ENCODE measurements around the gene RYR3.
"Not testable (repeated sequence)": the region's sequence is repeated elsewhere in the genome, so short reads cannot be mapped to it uniquely, and the experiment has no call there.

The RYR3 gene

GRCh38 chr15:33587773-33588172, 277.0 kb downstream of the RYR3 start:
- WGBS, 2 donors (ENCODE audit: extremely low coverage in 2 of 2, insufficient read length in 2 of 2, insufficient replicate concordance in 1 of 2): no CpG with 5 or more reads among the region's 2 CpGs
- Histone ChIP-seq H4K8ac (ENCODE audit: low read depth, low read length) (no peak overlapping the region), H3K23ac (ENCODE audit: low read depth, low read length, poor library complexity) (no peak overlapping the region), H2AFZ (ENCODE audit: low read length) (no peak overlapping the region), H2BK12ac (ENCODE audit: low read length) (no peak overlapping the region), H3K4me1 (ENCODE audit: control insufficient read depth in 2 of 2, insufficient read depth in 1 of 2, low read depth in 1 of 2, low read length in 2 of 2) (peaks cover 0 to 3% of the 10 kb centered on the region in 2 donors), H3K4ac (ENCODE audit: low read length) (no peak overlapping the region), H3K9ac (ENCODE audit: low read depth, low read length, poor library complexity) (no peak overlapping the region), H3K14ac (ENCODE audit: low read length) (no peak overlapping the region), H3K18ac (ENCODE audit: low read length) (no peak overlapping the region), H3K4me3 (ENCODE audit: low read length in 2 of 2) (no peak overlapping the region), H3K36me3 (replicated peaks in 1 of 2; ENCODE audit: control insufficient read depth in 2 of 2, insufficient read depth in 2 of 2, low read length in 2 of 2) (no peaks in the 10 kb centered on the region), H2BK5ac (ENCODE audit: low read length) (no peak overlapping the region), H3K27ac (replicated peaks; ENCODE audit: low read length) (no peak overlapping the region), H3K4me2 (ENCODE audit: insufficient read depth, low read length, poor library complexity, severe bottlenecking) (no peak overlapping the region), H2BK120ac (ENCODE audit: low read depth, low read length) (no peak overlapping the region), H2BK15ac (ENCODE audit: low read length) (no peak overlapping the region), H3K9me3 (replicated peaks in 1 of 2; ENCODE audit: control insufficient read depth in 2 of 2, insufficient read depth in 1 of 2, low read depth in 1 of 2, low read length in 2 of 2) (no peaks in the 10 kb centered on the region), H3K79me1 (ENCODE audit: low read depth, low read length) (no peaks in the 10 kb centered on the region), H3K27me3 (ENCODE audit: control insufficient read depth in 3 of 3, insufficient read depth in 3 of 3, low read depth in 1 of 3, low read length in 3 of 3) (no peaks in the 10 kb centered on the region), H2AK5ac (ENCODE audit: low read depth, low read length) (no peak overlapping the region), H4K91ac (ENCODE audit: low read depth, low read length, poor library complexity) (no peak overlapping the region)
- no peak for DNase-seq (ENCODE audit: low spot score)

GRCh38 chr15:33592864-33593263, 282.1 kb downstream of the RYR3 start:
- Histone ChIP-seq H3K27me3 (ENCODE audit: control insufficient read depth in 3 of 3, insufficient read depth in 3 of 3, low read depth in 1 of 3, low read length in 3 of 3) (no peaks in the 10 kb centered on the region), H2AFZ (ENCODE audit: low read length) (no peak overlapping the region), H3K36me3 (replicated peaks in 1 of 2; ENCODE audit: control insufficient read depth in 2 of 2, insufficient read depth in 2 of 2, low read length in 2 of 2) (no peaks in the 10 kb centered on the region), H2BK5ac (ENCODE audit: low read length) (no peak overlapping the region), H3K14ac (ENCODE audit: low read length) (no peak overlapping the region), H3K4me2 (ENCODE audit: insufficient read depth, low read length, poor library complexity, severe bottlenecking) (no peak overlapping the region), H3K27ac (replicated peaks; ENCODE audit: low read length) (no peak overlapping the region), H2BK15ac (ENCODE audit: low read length) (no peak overlapping the region), H2BK12ac (ENCODE audit: low read length) (no peak overlapping the region), H3K4me3 (ENCODE audit: low read length in 2 of 2) (no peak overlapping the region), H4K8ac (ENCODE audit: low read depth, low read length) (no peak overlapping the region), H3K4me1 (ENCODE audit: control insufficient read depth in 2 of 2, insufficient read depth in 1 of 2, low read depth in 1 of 2, low read length in 2 of 2) (no peaks in the 10 kb centered on the region), H4K91ac (ENCODE audit: low read depth, low read length, poor library complexity) (no peak overlapping the region), H3K9ac (ENCODE audit: low read depth, low read length, poor library complexity) (no peak overlapping the region), H3K9me3 (replicated peaks in 1 of 2; ENCODE audit: control insufficient read depth in 2 of 2, insufficient read depth in 1 of 2, low read depth in 1 of 2, low read length in 2 of 2) (no peaks in the 10 kb centered on the region), H3K4ac (ENCODE audit: low read length) (no peak overlapping the region), H3K23ac (ENCODE audit: low read depth, low read length, poor library complexity) (no peak overlapping the region), H2AK5ac (ENCODE audit: low read depth, low read length) (no peak overlapping the region), H3K18ac (ENCODE audit: low read length) (no peak overlapping the region), H2BK120ac (ENCODE audit: low read depth, low read length) (no peak overlapping the region), H3K79me1 (ENCODE audit: low read depth, low read length) (no peaks in the 10 kb centered on the region)
- no peak for DNase-seq (ENCODE audit: low spot score)
- WGBS, 2 donors (ENCODE audit: extremely low coverage in 2 of 2, insufficient read length in 2 of 2, insufficient replicate concordance in 1 of 2): no CpG with 5 or more reads among the region's 5 CpGs

- WGBS, 2 donors (ENCODE audit: extremely low coverage in 2 of 2, insufficient read length in 2 of 2, insufficient replicate concordance in 1 of 2): no CpG with 5 or more reads among the region's 4 CpGs
- not testable (repeated sequence) for H4K8ac ChIP-seq (ENCODE audit: low read depth, low read length); H3K4me2 ChIP-seq (ENCODE audit: insufficient read depth, low read length, poor library complexity, severe bottlenecking); H2BK120ac ChIP-seq (ENCODE audit: low read depth, low read length); H4K91ac ChIP-seq (ENCODE audit: low read depth, low read length, poor library complexity); H3K27ac ChIP-seq (replicated peaks; ENCODE audit: low read length); H3K36me3 ChIP-seq (replicated peaks in 1 of 2; ENCODE audit: control insufficient read depth in 2 of 2, insufficient read depth in 2 of 2, low read length in 2 of 2); H3K9me3 ChIP-seq (replicated peaks in 1 of 2; ENCODE audit: control insufficient read depth in 2 of 2, insufficient read depth in 1 of 2, low read depth in 1 of 2, low read length in 2 of 2); H3K27me3 ChIP-seq (ENCODE audit: control insufficient read depth in 3 of 3, insufficient read depth in 3 of 3, low read depth in 1 of 3, low read length in 3 of 3); H3K4me3 ChIP-seq (ENCODE audit: low read length in 2 of 2); H2AK5ac ChIP-seq (ENCODE audit: low read depth, low read length); H2BK12ac ChIP-seq (ENCODE audit: low read length); H2AFZ ChIP-seq (ENCODE audit: low read length); H3K79me1 ChIP-seq (ENCODE audit: low read depth, low read length); H2BK5ac ChIP-seq (ENCODE audit: low read length); H2BK15ac ChIP-seq (ENCODE audit: low read length); H3K4me1 ChIP-seq (ENCODE audit: control insufficient read depth in 2 of 2, insufficient read depth in 1 of 2, low read depth in 1 of 2, low read length in 2 of 2); DNase-seq (ENCODE audit: low spot score); H3K14ac ChIP-seq (ENCODE audit: low read length); H3K9ac ChIP-seq (ENCODE audit: low read depth, low read length, poor library complexity); H3K18ac ChIP-seq (ENCODE audit: low read length); H3K4ac ChIP-seq (ENCODE audit: low read length); H3K23ac ChIP-seq (ENCODE audit: low read depth, low read length, poor library complexity)
Measured at GRCh38 chr15:33598382-33598781, 287.6 kb downstream of the RYR3 start.

- no peak overlapping the region for H4K8ac ChIP-seq (ENCODE audit: low read depth, low read length)
- H3K14ac ChIP-seq (ENCODE audit: low read length): no peak overlapping the region
- no peak overlapping the region for H2BK15ac ChIP-seq (ENCODE audit: low read length)
- H3K9ac ChIP-seq (ENCODE audit: low read depth, low read length, poor library complexity): no peak overlapping the region
- no peak overlapping the region for H3K4me3 ChIP-seq (ENCODE audit: low read length in 2 of 2)
- no peak overlapping the region for H2AK5ac ChIP-seq (ENCODE audit: low read depth, low read length)
- H3K4me1 ChIP-seq (ENCODE audit: control insufficient read depth in 2 of 2, insufficient read depth in 1 of 2, low read depth in 1 of 2, low read length in 2 of 2): no peaks in the 10 kb centered on the region
- H3K4me2 ChIP-seq (ENCODE audit: insufficient read depth, low read length, poor library complexity, severe bottlenecking): no peak overlapping the region
- H3K23ac ChIP-seq (ENCODE audit: low read depth, low read length, poor library complexity): no peak overlapping the region
- H3K27me3 ChIP-seq (ENCODE audit: control insufficient read depth in 3 of 3, insufficient read depth in 3 of 3, low read depth in 1 of 3, low read length in 3 of 3): no peaks in the 10 kb centered on the region
- no peak overlapping the region for H2BK12ac ChIP-seq (ENCODE audit: low read length)
- DNase-seq (ENCODE audit: low spot score): no peak
- no peaks in the 10 kb centered on the region for H3K36me3 ChIP-seq (replicated peaks in 1 of 2; ENCODE audit: control insufficient read depth in 2 of 2, insufficient read depth in 2 of 2, low read length in 2 of 2)
- no peak overlapping the region for H2BK5ac ChIP-seq (ENCODE audit: low read length)
- H3K9me3 ChIP-seq (replicated peaks in 1 of 2; ENCODE audit: control insufficient read depth in 2 of 2, insufficient read depth in 1 of 2, low read depth in 1 of 2, low read length in 2 of 2): no peaks in the 10 kb centered on the region
- WGBS, 2 donors (ENCODE audit: extremely low coverage in 2 of 2, insufficient read length in 2 of 2, insufficient replicate concordance in 1 of 2): no CpG with 5 or more reads among the region's 7 CpGs
- H4K91ac ChIP-seq (ENCODE audit: low read depth, low read length, poor library complexity): no peak overlapping the region
- H3K4ac ChIP-seq (ENCODE audit: low read length): no peak overlapping the region
- H2AFZ ChIP-seq (ENCODE audit: low read length): no peak overlapping the region
- no peak overlapping the region for H3K27ac ChIP-seq (replicated peaks; ENCODE audit: low read length)
- no peaks in the 10 kb centered on the region for H3K79me1 ChIP-seq (ENCODE audit: low read depth, low read length)
- no peak overlapping the region for H2BK120ac ChIP-seq (ENCODE audit: low read depth, low read length)
- H3K18ac ChIP-seq (ENCODE audit: low read length): no peak overlapping the region
Measured at GRCh38 chr15:33600212-33600611, 289.4 kb downstream of the RYR3 start.

Data from neuronal stem cell (in vitro differentiated cells).